ENCODE results near the gene ZNF547.

DNA sequence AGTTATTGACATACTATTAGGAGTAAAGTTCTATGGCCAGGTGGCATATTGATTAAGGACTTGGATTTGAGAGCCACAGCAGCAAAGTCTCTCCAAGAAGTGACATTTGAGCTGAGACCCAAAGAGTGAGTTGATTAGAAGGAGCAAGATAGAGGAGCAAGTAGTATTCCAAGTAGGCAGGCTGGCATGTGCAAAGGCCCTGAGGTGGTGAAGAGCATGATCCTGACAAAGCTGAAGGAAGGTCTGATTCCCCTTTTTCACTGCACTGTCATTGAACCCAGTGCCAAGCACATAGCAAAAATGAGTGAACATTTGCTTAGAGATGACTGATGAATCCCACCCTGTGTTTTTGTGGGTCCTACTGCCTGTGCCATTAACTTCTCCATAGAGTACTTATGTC, 38.4 kb upstream of the ZNF547 start:
- TF ChIP-seq CTCF (conservative IDR thresholded peaks at IDR 0.05; ENCODE audit: low read length) (no peak), EZH2phosphoT487 (IDR thresholded peaks at IDR 0.05; ENCODE audit: borderline replicate concordance) (no peak)

Measured in Loucy (cell line).